ENCODE results near the gene RYR3.

Gene RYR3

DNA sequence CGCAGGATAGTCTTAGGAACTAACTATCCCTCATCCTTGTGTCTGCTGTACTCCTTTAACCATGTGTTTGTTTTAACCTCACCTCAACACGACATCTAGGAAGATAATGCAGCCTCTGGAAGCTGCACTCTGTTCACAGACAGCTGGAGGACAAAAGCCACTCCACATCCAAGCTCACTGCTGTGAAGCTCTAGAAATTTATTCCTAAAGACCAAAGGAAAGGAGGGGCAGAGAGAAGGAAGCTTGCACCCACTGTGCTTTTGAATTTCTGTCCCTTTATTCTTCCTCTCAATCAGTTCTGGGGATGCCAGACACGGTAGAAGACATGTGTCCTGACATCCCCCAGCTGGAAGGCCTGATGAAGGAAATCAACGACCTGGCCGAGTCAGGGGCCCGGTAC is 474.6 kb downstream of the RYR3 start:
- no peak overlapping the region for H3K4me2 ChIP-seq (ENCODE audit: low read depth, low read length)
- no peaks in the 10 kb centered on the region for H3K9me2 ChIP-seq (replicated peaks; ENCODE audit: insufficient read depth, low read length)
- H3K79me2 ChIP-seq (ENCODE audit: low read length): no peaks in the 10 kb centered on the region
- H3K4me3 ChIP-seq (ENCODE audit: low read length): no peak overlapping the region
- no peaks in the 10 kb centered on the region for H3K9me3 ChIP-seq (replicated peaks; ENCODE audit: insufficient read depth, low read length)
- peaks cover 10% of the 10 kb centered on the region; the same call in 1 of the 2 replicates for H3K4me1 ChIP-seq (ENCODE audit: low read length)
- no peak overlapping the region for H3K9ac ChIP-seq (ENCODE audit: low read length)
- no peak for DNase-seq
- no peak for TF ChIP-seq EZH2 (optimal IDR thresholded peaks at IDR 0.05; ENCODE audit: low read depth, low read length)
- TF ChIP-seq, protein P1, sequence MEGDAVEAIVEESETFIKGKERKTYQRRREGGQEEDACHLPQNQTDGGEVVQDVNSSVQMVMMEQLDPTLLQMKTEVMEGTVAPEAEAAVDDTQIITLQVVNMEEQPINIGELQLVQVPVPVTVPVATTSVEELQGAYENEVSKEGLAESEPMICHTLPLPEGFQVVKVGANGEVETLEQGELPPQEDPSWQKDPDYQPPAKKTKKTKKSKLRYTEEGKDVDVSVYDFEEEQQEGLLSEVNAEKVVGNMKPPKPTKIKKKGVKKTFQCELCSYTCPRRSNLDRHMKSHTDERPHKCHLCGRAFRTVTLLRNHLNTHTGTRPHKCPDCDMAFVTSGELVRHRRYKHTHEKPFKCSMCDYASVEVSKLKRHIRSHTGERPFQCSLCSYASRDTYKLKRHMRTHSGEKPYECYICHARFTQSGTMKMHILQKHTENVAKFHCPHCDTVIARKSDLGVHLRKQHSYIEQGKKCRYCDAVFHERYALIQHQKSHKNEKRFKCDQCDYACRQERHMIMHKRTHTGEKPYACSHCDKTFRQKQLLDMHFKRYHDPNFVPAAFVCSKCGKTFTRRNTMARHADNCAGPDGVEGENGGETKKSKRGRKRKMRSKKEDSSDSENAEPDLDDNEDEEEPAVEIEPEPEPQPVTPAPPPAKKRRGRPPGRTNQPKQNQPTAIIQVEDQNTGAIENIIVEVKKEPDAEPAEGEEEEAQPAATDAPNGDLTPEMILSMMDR (IDR thresholded peaks at IDR 0.05; ENCODE audit: low read length): no peak
- no peaks in the 10 kb centered on the region for H4K20me1 ChIP-seq (ENCODE audit: insufficient read depth, low read length)
- 0 out of 2 replicates have a peak, but pooled peaks cover 5% of the 10 kb centered on the region for H3F3A ChIP-seq (ENCODE audit: insufficient read depth, low read length)
- no peak overlapping the region for H2AFZ ChIP-seq (ENCODE audit: low read length)
- H3K36me3 ChIP-seq (replicated peaks; ENCODE audit: insufficient read depth, low read length): no peaks in the 10 kb centered on the region
- H3K27me3 ChIP-seq (replicated peaks; ENCODE audit: insufficient read depth, low read length): no peaks in the 10 kb centered on the region
- no peak overlapping the region for H3K27ac ChIP-seq (ENCODE audit: low read length)

DNA sequence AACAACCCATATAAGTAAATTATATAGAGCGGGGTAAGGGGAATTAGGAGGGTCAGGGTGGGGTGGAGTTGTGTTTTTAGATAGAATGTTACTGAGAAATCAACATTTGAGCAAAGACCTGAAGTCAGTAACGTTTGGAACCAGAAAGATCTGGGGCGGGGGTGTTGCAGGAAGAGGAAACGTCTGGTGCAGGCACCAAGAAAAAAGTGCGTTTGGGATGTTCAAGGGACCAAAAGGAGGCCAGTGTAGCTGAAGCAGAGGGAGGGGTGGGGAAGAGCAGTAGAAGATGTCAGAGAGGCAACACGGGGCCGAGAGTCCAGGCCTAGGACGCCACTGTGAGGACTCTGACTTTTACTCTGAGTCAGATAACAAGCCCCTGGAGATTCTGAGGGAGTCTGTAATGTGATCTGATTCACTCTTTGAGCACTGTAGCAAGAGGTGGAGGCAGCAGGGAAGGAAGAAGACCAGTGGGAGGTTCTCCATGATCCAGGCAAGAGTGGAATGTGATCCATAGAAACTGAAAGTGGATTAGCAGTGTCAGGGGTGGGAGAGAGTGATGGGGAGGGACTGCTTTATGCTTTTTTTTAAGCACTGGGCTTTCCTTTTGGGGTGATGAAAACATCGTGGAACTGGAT is 478.3 kb downstream of the RYR3 start:
- H4K20me1 ChIP-seq (ENCODE audit: insufficient read depth, low read length): no peaks in the 10 kb centered on the region
- no peaks in the 10 kb centered on the region for H3K79me2 ChIP-seq (ENCODE audit: low read length)
- DNase-seq: no peak
- H3K4me3 ChIP-seq (ENCODE audit: low read length): no peak overlapping the region
- H3K4me1 ChIP-seq (ENCODE audit: low read length): no peaks in the 10 kb centered on the region
- H3K27me3 ChIP-seq (replicated peaks; ENCODE audit: insufficient read depth, low read length): no peaks in the 10 kb centered on the region
- H2AFZ ChIP-seq (ENCODE audit: low read length): no peak overlapping the region
- H3K36me3 ChIP-seq (replicated peaks; ENCODE audit: insufficient read depth, low read length): no peaks in the 10 kb centered on the region
- no peak overlapping the region for H3K4me2 ChIP-seq (ENCODE audit: low read depth, low read length)
- H3F3A ChIP-seq (ENCODE audit: insufficient read depth, low read length): no peaks in the 10 kb centered on the region
- no peak overlapping the region for H3K27ac ChIP-seq (ENCODE audit: low read length)
- no peaks in the 10 kb centered on the region for H3K9me2 ChIP-seq (replicated peaks; ENCODE audit: insufficient read depth, low read length)
- no peak overlapping the region for H3K9ac ChIP-seq (ENCODE audit: low read length)
- no peaks in the 10 kb centered on the region for H3K9me3 ChIP-seq (replicated peaks; ENCODE audit: insufficient read depth, low read length)
- no peak for TF ChIP-seq EZH2 (optimal IDR thresholded peaks at IDR 0.05; ENCODE audit: low read depth, low read length)
- no peak for TF ChIP-seq EZH2phosphoT487 (IDR thresholded peaks at IDR 0.05; ENCODE audit: low read length)
- TF ChIP-seq, protein P1 (IDR thresholded peaks at IDR 0.05; ENCODE audit: low read length): no peak

DNA sequence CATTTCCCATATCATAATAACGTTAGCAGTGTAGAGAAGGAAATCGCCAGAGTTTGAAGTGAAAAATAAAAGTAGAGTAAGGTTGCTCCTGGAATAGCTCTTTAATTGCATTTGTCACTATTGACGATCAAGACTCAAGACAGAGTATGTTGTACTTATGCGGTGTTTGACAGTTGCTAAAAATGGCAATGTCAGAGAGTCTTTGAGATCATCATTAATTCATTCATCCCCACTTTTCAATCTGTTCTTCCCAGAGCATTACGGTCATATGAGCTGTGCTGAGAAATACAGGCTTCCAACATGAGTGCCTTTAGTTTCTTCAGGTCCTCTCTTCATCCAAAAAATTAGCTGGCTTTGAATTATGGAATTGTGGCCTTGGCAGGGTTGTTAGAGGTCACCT is 483.7 kb downstream of the RYR3 start:
- no peak for DNase-seq
- Histone ChIP-seq H3K9me2 (replicated peaks; ENCODE audit: insufficient read depth, low read length) (no peaks in the 10 kb centered on the region), H3K27me3 (replicated peaks; ENCODE audit: insufficient read depth, low read length) (no peaks in the 10 kb centered on the region), H4K20me1 (ENCODE audit: insufficient read depth, low read length) (no peaks in the 10 kb centered on the region), H3K9me3 (replicated peaks; ENCODE audit: insufficient read depth, low read length) (no peaks in the 10 kb centered on the region), H3K4me1 (ENCODE audit: low read length) (no peaks in the 10 kb centered on the region), H3K27ac (ENCODE audit: low read length) (no peak overlapping the region), H3K79me2 (ENCODE audit: low read length) (no peaks in the 10 kb centered on the region), H2AFZ (ENCODE audit: low read length) (no peak overlapping the region), H3F3A (ENCODE audit: insufficient read depth, low read length) (no peaks in the 10 kb centered on the region), H3K4me2 (ENCODE audit: low read depth, low read length) (no peak overlapping the region), H3K9ac (ENCODE audit: low read length) (no peak overlapping the region), H3K4me3 (ENCODE audit: low read length) (no peak overlapping the region), H3K36me3 (replicated peaks; ENCODE audit: insufficient read depth, low read length) (no peaks in the 10 kb centered on the region)
- TF ChIP-seq EZH2 (optimal IDR thresholded peaks at IDR 0.05; ENCODE audit: low read depth, low read length) (no peak), EZH2phosphoT487 (IDR thresholded peaks at IDR 0.05; ENCODE audit: low read length) (no peak)
- TF ChIP-seq, protein P1 (IDR thresholded peaks at IDR 0.05; ENCODE audit: low read length): no peak
